HG02642 (cell line): ENCODE measurements around the gene UCP3.

ENCODE experiments used
- ATAC-seq: cut with Tn5 transposase; IDR thresholded peaks from one replicate; pipeline ENCODE4 v1.9.1; 2021; ENCODE audit warnings: mild to moderate bottlenecking; ENCODE audit not compliant: unreplicated experiment, poor library complexity

Gene UCP3

DNA sequence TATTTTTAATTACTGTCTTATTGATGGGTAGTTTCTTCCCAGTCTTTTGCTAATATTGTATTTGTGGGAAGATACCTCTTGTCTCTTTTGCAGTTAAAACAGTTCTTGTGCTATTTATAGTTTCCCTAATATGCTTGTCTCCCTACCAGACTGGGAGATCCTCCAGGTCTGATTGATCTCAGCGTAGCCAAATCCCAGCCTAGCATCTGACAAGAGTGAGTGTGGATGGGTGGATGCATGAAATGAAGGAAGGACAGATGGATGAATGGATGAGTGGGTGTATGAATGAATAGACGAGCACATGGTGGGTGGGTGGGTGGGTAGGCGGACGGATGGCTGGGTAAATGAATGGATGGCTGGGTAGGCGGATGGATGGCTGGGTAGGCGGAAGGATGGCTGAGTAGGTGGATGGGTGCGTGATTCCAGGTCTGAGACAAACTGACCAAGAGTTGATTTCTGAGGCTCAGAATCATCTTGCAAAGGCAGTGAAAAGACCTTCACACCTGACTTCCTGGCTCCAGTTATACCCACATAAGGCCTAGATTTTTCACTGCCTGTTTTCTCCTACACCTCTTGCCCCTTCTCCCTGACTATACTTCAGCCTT lies 46.7 kb downstream of the UCP3 start:
- no peak for ATAC-seq

DNA sequence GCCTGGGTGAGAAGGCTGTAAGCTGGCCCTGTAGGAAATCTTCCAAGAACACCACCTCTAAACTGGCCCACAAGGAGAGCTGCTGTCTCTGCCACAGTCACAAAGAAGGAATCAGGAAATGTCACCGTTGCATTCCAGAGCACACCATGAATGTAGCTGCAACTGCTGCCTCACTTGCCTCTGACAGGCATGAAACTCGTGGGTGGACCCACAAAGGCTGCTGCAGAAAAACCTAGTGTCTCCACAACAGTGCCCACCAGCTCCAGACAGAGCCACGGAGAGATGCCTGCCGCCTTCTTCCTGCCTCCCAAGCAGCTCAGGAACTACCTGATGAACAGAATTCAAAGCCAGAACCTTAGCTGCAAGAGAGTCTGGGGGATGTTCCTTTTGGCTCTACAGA lies 47.6 kb downstream of the UCP3 start:
- ATAC-seq: no peak

DNA sequence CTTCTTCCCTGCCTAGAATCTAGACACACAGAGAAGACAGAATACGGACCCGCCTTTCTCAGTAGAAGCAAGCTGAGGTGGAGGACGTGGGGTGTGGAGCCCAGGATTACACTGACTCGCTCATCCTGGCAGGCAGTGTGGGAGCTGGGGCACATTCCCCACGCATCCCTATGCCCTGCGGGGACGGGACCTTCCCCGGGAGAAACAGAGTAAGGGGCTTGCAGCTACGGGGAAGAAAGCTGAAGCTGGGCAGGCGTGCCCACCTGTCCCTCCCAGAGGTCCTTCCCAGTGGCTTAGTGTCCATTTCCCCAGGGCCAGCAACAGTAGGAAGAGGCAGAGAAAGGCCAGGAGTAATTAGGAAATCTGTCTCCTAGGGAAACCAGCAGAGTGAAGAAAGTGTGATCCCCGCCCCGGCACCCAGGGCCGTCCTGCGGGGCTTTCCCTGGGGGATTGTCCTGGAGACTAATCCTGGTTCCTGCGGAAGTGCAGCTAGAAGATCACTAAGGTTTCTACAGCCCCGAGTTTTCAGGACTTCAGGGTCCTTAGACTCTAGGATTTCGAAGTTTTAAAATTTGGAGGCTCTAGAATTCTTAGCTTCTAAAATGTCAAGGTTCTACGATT lies 50.3 kb downstream of the UCP3 start:
- no peak for ATAC-seq

DNA sequence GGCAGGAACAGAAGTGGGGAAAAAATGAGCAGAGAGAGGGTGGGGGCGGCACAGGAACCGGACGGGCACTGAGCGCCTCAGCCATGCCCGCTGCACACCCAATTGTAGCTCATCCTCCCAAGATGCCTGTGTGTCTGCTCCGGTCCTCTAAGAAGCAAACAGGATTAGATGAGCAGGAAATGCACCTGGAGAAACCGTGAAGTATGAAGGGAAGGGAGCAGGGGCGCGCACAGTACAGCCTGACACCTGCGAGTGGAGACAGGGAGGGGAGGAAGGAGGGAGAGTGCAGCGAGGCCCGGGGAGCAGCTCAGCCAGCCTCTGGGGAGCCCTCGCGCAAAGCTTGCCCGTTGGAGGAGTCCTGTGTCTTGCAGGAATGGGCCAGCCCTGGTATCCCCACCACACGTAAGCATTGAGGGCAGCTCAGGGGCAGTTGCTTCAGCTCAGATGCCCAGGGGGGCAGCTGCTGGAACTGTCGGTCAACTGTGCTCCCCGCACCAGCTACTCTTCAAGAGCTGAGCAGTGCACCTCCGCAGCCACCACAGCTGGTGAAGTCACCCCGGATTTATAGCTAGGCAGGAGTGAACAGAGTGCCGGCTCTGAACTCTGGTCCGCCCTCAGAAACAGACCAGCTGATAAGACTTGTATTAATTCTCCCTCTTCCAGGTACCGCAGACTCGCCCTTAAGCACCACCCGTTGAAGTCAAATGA lies 51.1 kb downstream of the UCP3 start:
- no peak for ATAC-seq

DNA sequence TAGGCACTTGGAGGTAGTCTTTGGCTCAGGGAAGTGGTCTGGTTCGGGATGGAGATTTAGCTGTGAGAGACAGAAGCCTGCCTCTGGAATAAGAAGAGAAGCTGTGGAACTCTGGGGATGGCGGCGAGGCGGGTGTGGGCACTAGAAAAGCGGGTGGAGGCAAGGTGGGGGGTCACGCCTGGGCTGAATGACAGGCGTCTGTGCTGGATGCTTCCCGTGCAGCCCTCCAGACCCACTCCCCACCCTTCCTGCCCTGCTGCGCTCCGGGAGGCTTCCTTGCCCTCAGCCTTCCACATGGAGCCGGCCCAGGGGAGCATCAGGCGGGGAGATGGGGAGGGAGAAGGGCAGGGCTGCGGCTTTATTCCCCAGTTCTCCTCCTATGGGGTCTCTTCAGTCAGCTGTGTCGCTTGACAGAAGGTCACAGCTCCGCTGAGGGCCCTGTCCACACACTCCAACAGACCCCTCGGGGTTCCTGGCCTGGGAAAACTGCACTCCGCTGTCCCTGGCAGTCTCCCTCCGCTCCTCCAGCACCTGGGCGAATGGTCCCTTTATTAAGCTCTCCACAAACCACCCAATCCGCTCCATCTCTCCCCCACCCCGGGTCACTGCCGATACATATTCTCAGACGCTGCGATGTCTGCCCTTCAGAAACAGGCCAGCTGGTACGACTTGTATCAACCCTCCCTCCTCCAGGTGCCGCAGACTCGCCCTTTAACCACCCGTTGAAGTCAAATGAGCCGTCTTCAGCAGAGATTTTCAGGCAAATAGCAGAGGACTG lies 51.8 kb downstream of the UCP3 start:
- ATAC-seq: no peak

DNA sequence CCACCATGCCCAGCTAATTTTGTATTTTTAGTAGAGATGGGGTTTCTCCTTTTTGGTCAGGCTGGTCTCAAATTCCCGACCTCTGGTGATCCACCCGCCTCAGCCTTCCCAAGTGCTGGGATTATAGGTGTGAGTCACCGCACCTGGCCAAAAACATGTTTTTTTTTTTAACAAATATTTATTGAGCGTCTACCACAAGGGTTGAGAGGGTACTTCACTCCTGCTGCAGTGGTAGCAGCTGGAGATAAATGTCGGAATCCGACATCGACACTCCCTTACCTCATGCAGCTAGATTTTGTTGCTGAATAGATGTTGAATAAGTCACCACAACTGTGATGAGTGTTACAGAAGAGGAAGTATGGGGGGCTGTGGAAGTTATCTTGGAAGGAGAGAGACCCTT lies 57.1 kb downstream of the UCP3 start:
- ATAC-seq: no peak

DNA sequence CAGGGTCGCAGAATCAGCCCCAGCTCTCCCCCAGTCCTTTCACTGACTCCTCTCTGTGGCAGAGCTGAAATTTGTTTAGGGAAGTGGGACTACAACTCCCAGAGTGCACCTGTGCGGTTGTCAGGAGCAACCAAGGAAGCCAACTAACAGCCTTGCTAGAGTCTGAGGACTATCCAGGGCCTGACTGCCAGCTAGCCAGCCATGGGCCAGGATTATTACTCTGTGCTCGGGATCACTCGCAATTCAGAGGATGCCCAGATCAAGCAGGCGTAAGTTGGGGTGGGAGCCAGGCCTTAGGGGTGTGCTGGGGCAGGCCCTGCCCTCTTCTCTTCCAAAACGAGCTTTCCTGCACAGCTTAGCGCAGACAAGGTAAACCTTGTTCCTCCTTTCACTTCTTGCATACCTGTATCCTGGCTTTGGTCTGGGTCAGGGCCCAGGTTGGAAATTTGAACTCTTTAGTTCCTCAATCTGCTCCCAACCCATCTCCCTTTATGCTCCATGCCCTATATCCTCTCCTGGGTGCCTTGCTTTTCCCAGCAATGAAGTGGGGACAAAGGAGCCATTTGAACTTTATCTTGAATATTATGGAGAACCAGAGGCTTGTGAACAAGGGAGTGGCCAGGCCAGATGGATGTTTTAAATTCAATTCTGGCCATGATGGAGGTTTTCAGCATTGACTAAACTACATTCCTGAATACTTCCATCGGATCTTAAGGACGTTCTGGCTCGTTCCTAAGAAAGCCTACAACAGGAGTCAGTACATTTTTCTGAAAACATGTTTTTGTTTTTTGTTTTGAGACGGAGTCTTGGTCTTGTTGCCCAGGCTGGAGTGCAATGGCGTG lies 57.8 kb downstream of the UCP3 start, which contains the start of gene DNAJB13:
TSS of gene DNAJB13 (plus strand) at position 158 of the 842 bp plus-strand sequence. CDS start at position 202, 44 bp downstream.
- peak; percentile 75 for ATAC-seq
